HepG2 (cell line): Measurements from ENCODE around the gene HDLBP. TPM values are rescaled to one million over a fixed set of nuclear protein-coding genes. Genes with fewer than 3 reads are reported as not detected.
A peak's percentile ranks its signal among the peaks of the same experiment; 100 is the strongest.

Experiments used
- ATAC-seq: fragments of 200-7000 bp; cut with Tn5 transposase; 3 replicates; pipeline ENCODE4 v1.9.1; 2020; ENCODE audit warnings: mild to moderate bottlenecking, moderate library complexity
- BruUV-seq: library from RNA; stranded (reverse); fragments of 400-500 nt; replicated peaks from 2 replicates; lab custom pipeline; 2021; lab: Mats Ljungman, UMichigan
- CTCF ChIA-PET: fragments of 300-600 bp; formaldehyde crosslinking; extraction: SDS; loops from one replicate; lab custom pipeline; 2021; ENCODE audit warnings: low total read pairs, inconsistent platforms, low intra/inter-chr PET ratio; lab: Yijun Ruan, JAX
- POLR2A ChIA-PET: fragments of 350-600 bp; sonication (Branson Sonifier 250); formaldehyde crosslinking; loops from one replicate; lab custom pipeline; 2020; ENCODE audit warnings: antibody characterized with exemption, inconsistent platforms; lab: Yijun Ruan, JAX
- DNase-seq: peaks from one replicate; pipeline ENCODE4 v3.0.0-alpha.2; 2015; ENCODE audit warnings: low spot score
- FAIRE-seq: peaks from 3 replicates; lab custom pipeline; 2011; peaks lifted over from hg19 to GRCh38; lab: Jason Lieb, UNC
- H2AFZ ChIP-seq: one replicate; pipeline ENCODE4 v1.6.1; 2011; ENCODE audit warnings: low read length, inconsistent platforms
- H3K27ac ChIP-seq: fragments of 300-600 bp; 3 replicates; pipeline ENCODE4 v1.8.0; 2011; ENCODE audit warnings: mixed run types, mild to moderate bottlenecking, mixed read lengths, low read length, inconsistent platforms; ENCODE audit not compliant: insufficient read depth; ENCODE audit errors: extremely low read length
- H3K27me3 ChIP-seq, 2 experiments: fragments of 200-600 bp in 1 of 2; 2 replicates in 1 of 2; 3 replicates in 1 of 2; pipeline versions ENCODE4 v1.6.0 to v1.8.0; 2011; ENCODE audit warnings: low read length in 2 of 2, mild to moderate bottlenecking in 2 of 2, moderate library complexity in 2 of 2, inconsistent platforms in 1 of 2; ENCODE audit not compliant: insufficient read depth in 2 of 2, control insufficient read depth in 1 of 2
- H3K36me3 ChIP-seq, 2 experiments: fragments of 200-600 bp in 1 of 2; replicated peaks in 1 of 2; 2 replicates in 1 of 2; 3 replicates in 1 of 2; pipeline versions ENCODE4 v1.5.1 to v1.8.0; 2011; ENCODE audit warnings: low read length in 2 of 2, inconsistent platforms in 1 of 2; ENCODE audit not compliant: insufficient read depth in 2 of 2, control insufficient read depth in 1 of 2
- H3K4me1 ChIP-seq: 2 replicates; pipeline ENCODE4 v1.5.1; 2012; ENCODE audit warnings: low read length, inconsistent platforms; ENCODE audit not compliant: insufficient read depth
- H3K4me2 ChIP-seq: 2 replicates; pipeline ENCODE4 v1.6.0; 2011; ENCODE audit warnings: low read depth, low read length, inconsistent platforms
- H3K4me3 ChIP-seq, 3 experiments: fragments of 200-600 bp in 1 of 3; sonication (generic), shearing (Covaris generic) in 1 of 3; replicated peaks in 1 of 3; 2 replicates each; pipeline ENCODE4 v1.5.1; 2011 to 2016; ENCODE audit warnings: low read length in 3 of 3, inconsistent platforms in 2 of 3, low read depth in 2 of 3, mild to moderate bottlenecking in 2 of 3, control low read depth in 1 of 3, mixed read lengths in 1 of 3; ENCODE audit not compliant: insufficient read depth in 1 of 3
- H3K79me2 ChIP-seq: one replicate; pipeline ENCODE4 v1.6.1; 2011; ENCODE audit warnings: low read length, inconsistent platforms; ENCODE audit not compliant: insufficient read depth
- H3K9ac ChIP-seq: 2 replicates; pipeline ENCODE4 v1.6.0; 2011; ENCODE audit warnings: mild to moderate bottlenecking, low read depth, low read length, inconsistent platforms; ENCODE audit not compliant: insufficient read depth
- H3K9me3 ChIP-seq: 2 replicates; pipeline ENCODE4 v1.5.1; 2012; ENCODE audit warnings: mild to moderate bottlenecking, low read length
- H4K20me1 ChIP-seq: 2 replicates; pipeline ENCODE4 v1.6.0; 2011; ENCODE audit warnings: inconsistent platforms, mild to moderate bottlenecking, low read length, moderate library complexity; ENCODE audit not compliant: insufficient read depth
- ARID3A ChIP-seq: IDR thresholded peaks from 2 replicates; pipeline ENCODE4 v1.6.1; 2012; ENCODE audit warnings: low read depth, low read length, improper control_type of control experiment
- CCDC6 ChIP-seq: sonication (generic); formaldehyde crosslinking; IDR thresholded peaks from 2 replicates; pipeline ENCODE4 v1.8.1; 2022; ENCODE audit warnings: mild to moderate bottlenecking, missing genetic modification reagents, moderate library complexity
- GATAD1 ChIP-seq: IDR thresholded peaks from 2 replicates; pipeline ENCODE4 v1.6.1; 2016; ENCODE audit warnings: missing genetic modification reagents, missing compliant biosample characterization
- MTA3 ChIP-seq: sonication (generic); formaldehyde crosslinking; IDR thresholded peaks from 2 replicates; pipeline ENCODE4 v1.4.0; 2020; ENCODE audit warnings: missing genetic modification reagents
- NCOR1 ChIP-seq: fragments of 200-600 bp; sonication (generic); IDR thresholded peaks from 2 replicates; pipeline ENCODE4 v1.7.0; 2017; ENCODE audit warnings: antibody characterized with exemption, low read length, borderline replicate concordance
- SAP130 ChIP-seq: IDR thresholded peaks from 2 replicates; pipeline ENCODE4 v1.6.1; 2016; ENCODE audit warnings: low read depth
- SMARCC2 ChIP-seq: fragments of 450-650 bp; IDR thresholded peaks from 2 replicates; pipeline ENCODE4 v1.6.1; 2017; ENCODE audit warnings: antibody characterized with exemption, mild to moderate bottlenecking
- XBP1 ChIP-seq: sonication (generic); formaldehyde crosslinking; IDR thresholded peaks from 2 replicates; pipeline ENCODE4 v1.5.0; 2020; ENCODE audit warnings: missing genetic modification reagents
- YEATS4 ChIP-seq: sonication (generic); formaldehyde crosslinking; IDR thresholded peaks from 2 replicates; pipeline ENCODE4 v1.4.0; 2020; ENCODE audit warnings: missing genetic modification reagents, borderline replicate concordance
- ZBTB10 ChIP-seq: sonication (generic); formaldehyde crosslinking; IDR thresholded peaks from 2 replicates; pipeline ENCODE4 v1.4.0; 2020; ENCODE audit warnings: missing genetic modification reagents, borderline replicate concordance
- ZNF713 ChIP-seq: sonication (generic); formaldehyde crosslinking; IDR thresholded peaks from 2 replicates; pipeline ENCODE4 v1.4.0; 2020; ENCODE audit warnings: mild to moderate bottlenecking, missing genetic modification reagents
- ZNF761 ChIP-seq: sonication (generic); formaldehyde crosslinking; conservative IDR thresholded peaks from 2 replicates; pipeline ENCODE4 v1.4.0; 2020; ENCODE audit warnings: mild to moderate bottlenecking, missing genetic modification reagents
- WGBS: methylation state at CpG from one replicate; pipeline ENCODE4 v1.1.6; 2017; ENCODE audit warnings: low lambda C conversion rate; 5-methylcytosine and 5-hydroxymethylcytosine counted together
- in situ Hi-C: cut with HindIII; loops from 2 replicates; pipeline ENCODE4 v1.10.0; 2017; ENCODE audit warnings: low pct_unique_long_range_greater_than_20kb; ENCODE audit not compliant: extremely low pct_ligation_motif_present
- intact Hi-C: fragments of 100-400 bp; cut with micrococcal nuclease; formaldehyde crosslinking; loops from one replicate; pipeline ENCODE4 v1.10.0; 2022; ENCODE audit not compliant: unreplicated experiment
- polyA plus RNA-seq, 8 experiments: library from polyadenylated mRNA; depleted of rRNA in 3 of 8; stranded (reverse) in 7 of 8; unstranded in 1 of 8; fragments of >200 nt; fragmentation: Illumina TruSeq in 4 of 8; extraction: Trizol in 4 of 8; gene quantifications; 2 replicates each; pipeline versions ENCODE4 v1.2.1 to v1.2.3, GENCODE V29; 2011 to 2016; ENCODE audit warnings: low read depth in 4 of 8, missing spikeins in 1 of 8, mixed read lengths in 1 of 8; ENCODE audit not compliant: insufficient read depth in 1 of 8
- total RNA-seq, 5 experiments: library from RNA; depleted of rRNA; stranded (reverse); fragments of >200 nt; fragmentation: Illumina TruSeq; extraction: Trizol; gene quantifications; 2 replicates each; pipeline ENCODE4 v1.2.3, GENCODE V29; 2016; ENCODE audit warnings: low read depth in 1 of 5
- TF ChIP-seq, protein P1 (sequence below): IDR thresholded peaks from 2 replicates; pipeline ENCODE4 v1.6.1; 2016; ENCODE audit warnings: low read depth

The HDLBP gene
- total and polyA plus RNA-seq, 2 of the 13 experiments (the other 11 are each of a cell fraction or from before 2014, with no cell fraction given): 464 to 707 TPM

GRCh38 chr2:241189856-241190201, 125.6 kb downstream of the HDLBP start:
- H3K9ac ChIP-seq: no peak overlapping the region
- no peak overlapping the region for H2AFZ ChIP-seq
- CTCF ChIA-PET: no interaction called here
- ATAC-seq (peak; percentile 35), FAIRE-seq (no peak), DNase-seq (no peak)
- H3K27me3 ChIP-seq: peaks cover 8 to 48% of the 10 kb centered on the region in 2 experiments
- H3K4me3 ChIP-seq: no peak overlapping the region
- H4K20me1 ChIP-seq: no peaks in the 10 kb centered on the region
- 60% methylated on average over 1 of the region's 15 CpGs for WGBS
- H3K27ac ChIP-seq: no peak overlapping the region
- intact Hi-C loops: no loop called here
- BruUV-seq: no TSS peak
- H3K79me2 ChIP-seq: no peaks in the 10 kb centered on the region
- in situ Hi-C loops: no loop called here
- H3K4me2 ChIP-seq: peak overlapping the region; percentile 70; the same call in 1 of the 2 replicates
- H3K9me3 ChIP-seq: no peaks in the 10 kb centered on the region
- H3K4me1 ChIP-seq: peaks cover 23% of the 10 kb centered on the region
- POLR2A ChIA-PET: no interaction called here
- H3K36me3 ChIP-seq: no peaks in the 10 kb centered on the region
- TF ChIP-seq NCOR1 (no peak), ZNF761 (CRISPR knock-in tag) (no peak), SMARCC2 (no peak), XBP1 (CRISPR knock-in tag) (no peak), ARID3A (no peak), YEATS4 (CRISPR knock-in tag) (no peak), GATAD1 (CRISPR knock-in tag) (no peak), SAP130 (CRISPR knock-in tag) (no peak), ZNF713 (CRISPR knock-in tag) (no peak), MTA3 (CRISPR knock-in tag) (no peak), ZBTB10 (no peak), CCDC6 (no peak)
- TF ChIP-seq, protein P1, sequence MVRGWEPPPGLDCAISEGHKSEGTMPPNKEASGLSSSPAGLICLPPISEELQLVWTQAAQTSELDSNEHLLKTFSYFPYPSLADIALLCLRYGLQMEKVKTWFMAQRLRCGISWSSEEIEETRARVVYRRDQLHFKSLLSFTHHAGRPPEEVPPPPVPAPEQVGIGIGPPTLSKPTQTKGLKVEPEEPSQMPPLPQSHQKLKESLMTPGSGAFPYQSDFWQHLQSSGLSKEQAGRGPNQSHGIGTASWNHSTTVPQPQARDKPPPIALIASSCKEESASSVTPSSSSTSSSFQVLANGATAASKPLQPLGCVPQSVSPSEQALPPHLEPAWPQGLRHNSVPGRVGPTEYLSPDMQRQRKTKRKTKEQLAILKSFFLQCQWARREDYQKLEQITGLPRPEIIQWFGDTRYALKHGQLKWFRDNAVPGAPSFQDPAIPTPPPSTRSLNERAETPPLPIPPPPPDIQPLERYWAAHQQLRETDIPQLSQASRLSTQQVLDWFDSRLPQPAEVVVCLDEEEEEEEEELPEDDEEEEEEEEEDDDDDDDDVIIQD (CRISPR knock-in tag): no peak
